Tibial nerve (tissue), 3 donors: Measurements from ENCODE around the gene GULP1.

ENCODE experiments used
- CTCF ChIP-seq, 5 experiments: fragments of 200-600 bp in 3 of 5; fragments of 450-650 bp in 2 of 5; sonication (generic) in 3 of 5; IDR thresholded peaks; one replicate each; pipeline ENCODE4 v1.5.1; 2016 to 2019; ENCODE audit warnings: antibody characterized with exemption in 5 of 5, mild to moderate bottlenecking in 3 of 5, moderate library complexity in 2 of 5
- POLR2A ChIP-seq, 2 donors: fragments of 450-650 bp; IDR thresholded peaks; one replicate each; pipeline ENCODE4 v1.6.1; 2017; ENCODE audit warnings: antibody characterized with exemption in 2 of 2, mild to moderate bottlenecking in 2 of 2, moderate library complexity in 2 of 2

- TF ChIP-seq POLR2A (IDR thresholded peaks at IDR 0.05) (no peak), CTCF (IDR thresholded peaks at IDR 0.05) (no peak)
Measured at GRCh38 chr2:188382107-188382506, 90.4 kb downstream of the GULP1 start.
